Measurements from ENCODE around the gene LHPP. TPM values are rescaled to one million over a fixed set of nuclear protein-coding genes. Genes with fewer than 3 reads are reported as not detected.

The LHPP gene
- total and polyA plus RNA-seq, 2 experiments from 2014 or later = 27.4 to 40.2 TPM

DNA sequence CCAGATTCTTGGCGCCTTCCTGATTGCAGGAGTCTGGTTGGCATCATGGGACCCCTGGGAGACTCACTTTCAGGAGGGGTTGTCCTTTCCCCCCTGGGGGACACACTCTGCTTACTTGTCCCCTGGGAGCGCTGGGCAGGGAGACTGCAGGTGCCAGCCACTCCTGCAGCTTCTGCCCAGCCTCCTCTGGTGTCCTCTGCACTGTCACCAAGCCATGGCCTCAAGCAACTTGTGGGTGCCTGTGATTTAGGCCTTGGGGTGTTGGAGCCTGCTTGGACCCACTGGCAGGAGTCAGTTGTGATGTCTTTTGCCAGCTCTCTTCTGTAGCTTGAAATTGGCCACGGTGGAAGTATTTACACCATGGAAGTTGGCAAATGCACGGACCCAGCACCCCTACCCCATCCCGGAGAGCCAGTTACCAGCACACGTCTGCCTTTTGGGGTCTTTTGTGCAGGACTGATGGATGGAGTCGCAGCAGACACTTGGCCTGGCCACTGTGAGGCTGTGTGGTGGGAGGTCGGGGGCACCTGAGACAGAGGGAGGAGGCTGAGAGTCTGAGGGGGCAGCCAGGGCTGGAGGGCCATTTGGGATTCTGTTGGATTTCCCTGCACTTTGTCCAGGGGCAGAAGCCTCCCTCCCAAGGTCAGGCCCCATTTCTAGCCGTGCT is 104.7 kb downstream of the LHPP start:
- H3K9me3 Mint-ChIP-seq = peaks cover 3% of the 10 kb centered on the region; the same call in 2 of the 3 replicates
- H3K4me1 Mint-ChIP-seq = peaks cover 16% of the 10 kb centered on the region
- no peak overlapping the region for H3K4me3 Mint-ChIP-seq
- TF ChIP-seq, protein P1, sequence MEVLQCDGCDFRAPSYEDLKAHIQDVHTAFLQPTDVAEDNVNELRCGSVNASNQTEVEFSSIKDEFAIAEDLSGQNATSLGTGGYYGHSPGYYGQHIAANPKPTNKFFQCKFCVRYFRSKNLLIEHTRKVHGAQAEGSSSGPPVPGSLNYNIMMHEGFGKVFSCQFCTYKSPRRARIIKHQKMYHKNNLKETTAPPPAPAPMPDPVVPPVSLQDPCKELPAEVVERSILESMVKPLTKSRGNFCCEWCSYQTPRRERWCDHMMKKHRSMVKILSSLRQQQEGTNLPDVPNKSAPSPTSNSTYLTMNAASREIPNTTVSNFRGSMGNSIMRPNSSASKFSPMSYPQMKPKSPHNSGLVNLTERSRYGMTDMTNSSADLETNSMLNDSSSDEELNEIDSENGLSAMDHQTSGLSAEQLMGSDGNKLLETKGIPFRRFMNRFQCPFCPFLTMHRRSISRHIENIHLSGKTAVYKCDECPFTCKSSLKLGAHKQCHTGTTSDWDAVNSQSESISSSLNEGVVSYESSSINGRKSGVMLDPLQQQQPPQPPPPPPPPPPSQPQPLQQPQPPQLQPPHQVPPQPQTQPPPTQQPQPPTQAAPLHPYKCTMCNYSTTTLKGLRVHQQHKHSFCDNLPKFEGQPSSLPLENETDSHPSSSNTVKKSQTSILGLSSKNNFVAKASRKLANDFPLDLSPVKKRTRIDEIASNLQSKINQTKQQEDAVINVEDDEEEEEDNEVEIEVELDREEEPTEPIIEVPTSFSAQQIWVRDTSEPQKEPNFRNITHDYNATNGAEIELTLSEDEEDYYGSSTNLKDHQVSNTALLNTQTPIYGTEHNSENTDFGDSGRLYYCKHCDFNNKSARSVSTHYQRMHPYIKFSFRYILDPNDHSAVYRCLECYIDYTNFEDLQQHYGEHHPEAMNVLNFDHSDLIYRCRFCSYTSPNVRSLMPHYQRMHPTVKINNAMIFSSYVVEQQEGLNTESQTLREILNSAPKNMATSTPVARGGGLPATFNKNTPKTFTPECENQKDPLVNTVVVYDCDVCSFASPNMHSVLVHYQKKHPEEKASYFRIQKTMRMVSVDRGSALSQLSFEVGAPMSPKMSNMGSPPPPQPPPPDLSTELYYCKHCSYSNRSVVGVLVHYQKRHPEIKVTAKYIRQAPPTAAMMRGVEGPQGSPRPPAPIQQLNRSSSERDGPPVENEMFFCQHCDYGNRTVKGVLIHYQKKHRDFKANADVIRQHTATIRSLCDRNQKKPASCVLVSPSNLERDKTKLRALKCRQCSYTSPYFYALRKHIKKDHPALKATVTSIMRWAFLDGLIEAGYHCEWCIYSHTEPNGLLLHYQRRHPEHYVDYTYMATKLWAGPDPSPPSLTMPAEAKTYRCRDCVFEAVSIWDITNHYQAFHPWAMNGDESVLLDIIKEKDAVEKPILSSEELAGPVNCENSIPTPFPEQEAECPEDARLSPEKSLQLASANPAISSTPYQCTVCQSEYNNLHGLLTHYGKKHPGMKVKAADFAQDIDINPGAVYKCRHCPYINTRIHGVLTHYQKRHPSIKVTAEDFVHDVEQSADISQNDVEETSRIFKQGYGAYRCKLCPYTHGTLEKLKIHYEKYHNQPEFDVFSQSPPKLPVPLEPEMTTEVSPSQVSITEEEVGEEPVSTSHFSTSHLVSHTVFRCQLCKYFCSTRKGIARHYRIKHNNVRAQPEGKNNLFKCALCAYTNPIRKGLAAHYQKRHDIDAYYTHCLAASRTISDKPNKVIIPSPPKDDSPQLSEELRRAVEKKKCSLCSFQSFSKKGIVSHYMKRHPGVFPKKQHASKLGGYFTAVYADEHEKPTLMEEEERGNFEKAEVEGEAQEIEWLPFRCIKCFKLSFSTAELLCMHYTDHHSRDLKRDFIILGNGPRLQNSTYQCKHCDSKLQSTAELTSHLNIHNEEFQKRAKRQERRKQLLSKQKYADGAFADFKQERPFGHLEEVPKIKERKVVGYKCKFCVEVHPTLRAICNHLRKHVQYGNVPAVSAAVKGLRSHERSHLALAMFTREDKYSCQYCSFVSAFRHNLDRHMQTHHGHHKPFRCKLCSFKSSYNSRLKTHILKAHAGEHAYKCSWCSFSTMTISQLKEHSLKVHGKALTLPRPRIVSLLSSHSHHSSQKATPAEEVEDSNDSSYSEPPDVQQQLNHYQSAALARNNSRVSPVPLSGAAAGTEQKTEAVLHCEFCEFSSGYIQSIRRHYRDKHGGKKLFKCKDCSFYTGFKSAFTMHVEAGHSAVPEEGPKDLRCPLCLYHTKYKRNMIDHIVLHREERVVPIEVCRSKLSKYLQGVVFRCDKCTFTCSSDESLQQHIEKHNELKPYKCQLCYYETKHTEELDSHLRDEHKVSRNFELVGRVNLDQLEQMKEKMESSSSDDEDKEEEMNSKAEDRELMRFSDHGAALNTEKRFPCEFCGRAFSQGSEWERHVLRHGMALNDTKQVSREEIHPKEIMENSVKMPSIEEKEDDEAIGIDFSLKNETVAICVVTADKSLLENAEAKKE (CRISPR knock-in tag; IDR thresholded peaks at IDR 0.05) = no peak
- TF ChIP-seq, protein P2, sequence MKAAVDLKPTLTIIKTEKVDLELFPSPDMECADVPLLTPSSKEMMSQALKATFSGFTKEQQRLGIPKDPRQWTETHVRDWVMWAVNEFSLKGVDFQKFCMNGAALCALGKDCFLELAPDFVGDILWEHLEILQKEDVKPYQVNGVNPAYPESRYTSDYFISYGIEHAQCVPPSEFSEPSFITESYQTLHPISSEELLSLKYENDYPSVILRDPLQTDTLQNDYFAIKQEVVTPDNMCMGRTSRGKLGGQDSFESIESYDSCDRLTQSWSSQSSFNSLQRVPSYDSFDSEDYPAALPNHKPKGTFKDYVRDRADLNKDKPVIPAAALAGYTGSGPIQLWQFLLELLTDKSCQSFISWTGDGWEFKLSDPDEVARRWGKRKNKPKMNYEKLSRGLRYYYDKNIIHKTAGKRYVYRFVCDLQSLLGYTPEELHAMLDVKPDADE (IDR thresholded peaks at IDR 0.05) = no peak
- TF ChIP-seq JUNB (IDR thresholded peaks at IDR 0.05; ENCODE audit: unreplicated experiment) = no peak
- no peak for TF ChIP-seq ZNF331 (CRISPR knock-in tag; IDR thresholded peaks at IDR 0.05; ENCODE audit: low read depth)
- no peak for TF ChIP-seq STAT1 (IDR thresholded peaks at IDR 0.05; ENCODE audit: unreplicated experiment)
- no peak for TF ChIP-seq CTCF (conservative IDR thresholded peaks at IDR 0.05; ENCODE audit: low read depth in 2 of 2)
- TF ChIP-seq NANOG (IDR thresholded peaks at IDR 0.05; ENCODE audit: borderline replicate concordance) = no peak
- TF ChIP-seq, protein P3, sequence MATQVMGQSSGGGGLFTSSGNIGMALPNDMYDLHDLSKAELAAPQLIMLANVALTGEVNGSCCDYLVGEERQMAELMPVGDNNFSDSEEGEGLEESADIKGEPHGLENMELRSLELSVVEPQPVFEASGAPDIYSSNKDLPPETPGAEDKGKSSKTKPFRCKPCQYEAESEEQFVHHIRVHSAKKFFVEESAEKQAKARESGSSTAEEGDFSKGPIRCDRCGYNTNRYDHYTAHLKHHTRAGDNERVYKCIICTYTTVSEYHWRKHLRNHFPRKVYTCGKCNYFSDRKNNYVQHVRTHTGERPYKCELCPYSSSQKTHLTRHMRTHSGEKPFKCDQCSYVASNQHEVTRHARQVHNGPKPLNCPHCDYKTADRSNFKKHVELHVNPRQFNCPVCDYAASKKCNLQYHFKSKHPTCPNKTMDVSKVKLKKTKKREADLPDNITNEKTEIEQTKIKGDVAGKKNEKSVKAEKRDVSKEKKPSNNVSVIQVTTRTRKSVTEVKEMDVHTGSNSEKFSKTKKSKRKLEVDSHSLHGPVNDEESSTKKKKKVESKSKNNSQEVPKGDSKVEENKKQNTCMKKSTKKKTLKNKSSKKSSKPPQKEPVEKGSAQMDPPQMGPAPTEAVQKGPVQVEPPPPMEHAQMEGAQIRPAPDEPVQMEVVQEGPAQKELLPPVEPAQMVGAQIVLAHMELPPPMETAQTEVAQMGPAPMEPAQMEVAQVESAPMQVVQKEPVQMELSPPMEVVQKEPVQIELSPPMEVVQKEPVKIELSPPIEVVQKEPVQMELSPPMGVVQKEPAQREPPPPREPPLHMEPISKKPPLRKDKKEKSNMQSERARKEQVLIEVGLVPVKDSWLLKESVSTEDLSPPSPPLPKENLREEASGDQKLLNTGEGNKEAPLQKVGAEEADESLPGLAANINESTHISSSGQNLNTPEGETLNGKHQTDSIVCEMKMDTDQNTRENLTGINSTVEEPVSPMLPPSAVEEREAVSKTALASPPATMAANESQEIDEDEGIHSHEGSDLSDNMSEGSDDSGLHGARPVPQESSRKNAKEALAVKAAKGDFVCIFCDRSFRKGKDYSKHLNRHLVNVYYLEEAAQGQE (IDR thresholded peaks at IDR 0.05; ENCODE audit: unreplicated experiment) = no peak
- no peak for TF ChIP-seq EZH2 (IDR thresholded peaks at IDR 0.05; ENCODE audit: low read depth, unreplicated experiment)
- no peak for TF ChIP-seq ZNF114 (CRISPR knock-in tag; IDR thresholded peaks at IDR 0.05)
- no peak for TF ChIP-seq POLR2AphosphoS5 (IDR thresholded peaks at IDR 0.05; ENCODE audit: low read depth)
- no peak for TF ChIP-seq CREB1 (CRISPR knock-in tag; IDR thresholded peaks at IDR 0.05; ENCODE audit: low read depth)
- no peak for TF ChIP-seq EZH2phosphoT487 (IDR thresholded peaks at IDR 0.05; ENCODE audit: unreplicated experiment)
- no peak for DNase-seq (ENCODE audit: low spot score)
- Histone ChIP-seq H3K36me3 (ENCODE audit: insufficient read depth) (no peaks in the 10 kb centered on the region), H4K20me1 (replicated peaks; ENCODE audit: insufficient read depth) (no peaks in the 10 kb centered on the region), H3K79me2 (replicated peaks; ENCODE audit: insufficient read depth) (no peaks in the 10 kb centered on the region), H3K27me3 (ENCODE audit: insufficient read depth) (no peaks in the 10 kb centered on the region), H3K4me2 (no peak overlapping the region), H3K4me3 (no peak overlapping the region), H3K9me2 (ENCODE audit: insufficient read depth) (no peaks in the 10 kb centered on the region), H3F3A (replicated peaks; ENCODE audit: low read depth) (0 out of 2 replicates have a peak, but pooled peaks cover 4% of the 10 kb centered on the region), H3K27ac (ENCODE audit: low read depth) (no peak overlapping the region), H2AFZ (no peak overlapping the region), H3K4me1 (ENCODE audit: insufficient read depth) (peaks cover 2% of the 10 kb centered on the region; the same call in 1 of the 2 replicates)
- ATAC-seq = no peak
- H3K27me3 Mint-ChIP-seq (ENCODE audit: insufficient read depth, low read depth, poor library complexity) = peaks cover 13% of the 10 kb centered on the region
- H3K27ac Mint-ChIP-seq = no peak overlapping the region
- H3K36me3 Mint-ChIP-seq (ENCODE audit: low read depth) = no peaks in the 10 kb centered on the region

All from GM23338 (cell line).